ENCODE data around the gene CACNA2D3.

GRCh38 chr3:54150864-54151467 is 28.6 kb downstream of the CACNA2D3 start:
- TF ChIP-seq CTCF (IDR thresholded peaks at IDR 0.05) (no peak), ZFX (IDR thresholded peaks at IDR 0.05; ENCODE audit: borderline replicate concordance) (no peak)
